T-helper 1 cell treated with Interleukin-12 subunit alpha and Interleukin-12 subunit beta and Interleukin-4 antibody, amounts not matched to agents 30 ng/mL and 1 ng/mL, for 36 hours (primary cell): Measurements from ENCODE around the gene SERPINA6. TPM values are rescaled to one million over a fixed set of nuclear protein-coding genes. Genes with fewer than 3 reads are reported as not detected.

ENCODE experiments used
- total RNA-seq: library from RNA; stranded (reverse); gene quantifications from 2 replicates; pipeline ENCODE4 v1.2.3, GENCODE V29; 2022

Gene SERPINA6
- total RNA-seq, 1 donor from 2014 or later, result not detected

Other genes starting within 250 kb of the SERPINA6 start
- gene DDX24, start 242.1 kb downstream of the SERPINA6 start, total RNA-seq, result 206 and 208 TPM in 2 replicates
- 32.2 and 32.4 TPM in 2 replicates for gene IFI27L1, start 242.0 kb downstream of the SERPINA6 start, total RNA-seq
- 127 and 132 TPM in 2 replicates for gene IFI27, start 212.6 kb downstream of the SERPINA6 start, total RNA-seq
- 68.1 and 74.2 TPM in 2 replicates for gene IFI27L2, start 193.7 kb downstream of the SERPINA6 start, total RNA-seq
- gene PPP4R4, start 149.0 kb downstream of the SERPINA6 start, total RNA-seq, result 0.59 and 0.88 TPM in 2 replicates
- not detected in 2 replicates for gene SERPINA10, start 30.1 kb downstream of the SERPINA6 start, total RNA-seq
- gene SERPINA2, start 43.4 kb upstream of the SERPINA6 start, total RNA-seq, result not detected in 2 replicates
- gene SERPINA1, start 65.3 kb upstream of the SERPINA6 start, total RNA-seq, result 0.20 and 0.22 TPM in 2 replicates
- not detected in 2 replicates for gene SERPINA11, start 129.5 kb upstream of the SERPINA6 start, total RNA-seq
- not detected in 2 replicates for gene SERPINA9, start 152.9 kb upstream of the SERPINA6 start, total RNA-seq
- not detected in 2 replicates for gene SERPINA12, start 186.1 kb upstream of the SERPINA6 start, total RNA-seq
- not detected in 2 replicates for gene SERPINA4, start 238.1 kb upstream of the SERPINA6 start, total RNA-seq